Measurements from ENCODE around the gene BMPR1A. TPM values are rescaled to one million over a fixed set of nuclear protein-coding genes. Genes with fewer than 3 reads are reported as not detected.

BMPR1A gene
- total RNA-seq, 2 donors from 2014 or later = 53.9 to 58.1 TPM

GRCh38 chr10:86941426-86941825 is 185.0 kb downstream of the BMPR1A start:
- TF ChIP-seq CTCF (IDR thresholded peaks at IDR 0.05) (no peak), POLR2AphosphoS5 (IDR thresholded peaks at IDR 0.05) (no peak)
- Histone ChIP-seq H3K4me3 (no peak overlapping the region), H3K36me3 (no peaks in the 10 kb centered on the region), H3K4me1 (replicated peaks) (no peaks in the 10 kb centered on the region), H3K27ac (no peak overlapping the region), H3K9me3 (no peaks in the 10 kb centered on the region), H3K27me3 (replicated peaks; ENCODE audit: insufficient read depth) (no peaks in the 10 kb centered on the region)
- 83% methylated on average over 2 of the region's 2 CpGs for WGBS
- intact Hi-C loops (cut with DNase I) = no loop called here
- DNase-seq (ENCODE audit: low spot score) = no peak

- WGBS = 91% methylated on average over 14 of the region's 14 CpGs
- Histone ChIP-seq H3K36me3 (no peaks in the 10 kb centered on the region), H3K4me3 (no peak overlapping the region), H3K4me1 (replicated peaks) (no peaks in the 10 kb centered on the region), H3K27me3 (replicated peaks; ENCODE audit: insufficient read depth) (no peaks in the 10 kb centered on the region), H3K9me3 (no peaks in the 10 kb centered on the region), H3K27ac (no peak overlapping the region)
- no peak for DNase-seq (ENCODE audit: low spot score)
- intact Hi-C loops (cut with DNase I) = no loop called here
- no peak for TF ChIP-seq CTCF (IDR thresholded peaks at IDR 0.05)
- no peak for TF ChIP-seq POLR2A (IDR thresholded peaks at IDR 0.05)
- no peak for TF ChIP-seq POLR2AphosphoS5 (IDR thresholded peaks at IDR 0.05)
Observed at GRCh38 chr10:86941991-86942421, 185.6 kb downstream of the BMPR1A start.

- Histone ChIP-seq H3K27me3 (replicated peaks; ENCODE audit: insufficient read depth) (no peaks in the 10 kb centered on the region), H3K27ac (no peak overlapping the region), H3K4me1 (replicated peaks) (no peaks in the 10 kb centered on the region), H3K36me3 (no peaks in the 10 kb centered on the region), H3K4me3 (no peak overlapping the region), H3K9me3 (no peaks in the 10 kb centered on the region)
- TF ChIP-seq CTCF (IDR thresholded peaks at IDR 0.05) = no peak
- no peak for TF ChIP-seq POLR2AphosphoS5 (IDR thresholded peaks at IDR 0.05)
- no peak for TF ChIP-seq POLR2A (IDR thresholded peaks at IDR 0.05)
- intact Hi-C loops (cut with DNase I) = no loop called here
- no peak for DNase-seq (ENCODE audit: low spot score)
- WGBS = 60% methylated on average over 82 of the region's 94 CpGs
Observed at GRCh38 chr10:86942441-86943315, 186.3 kb downstream of the BMPR1A start.

- intact Hi-C loops (cut with DNase I) = no loop called here
- H3K4me3 ChIP-seq = no peak overlapping the region
- no peaks in the 10 kb centered on the region for H3K36me3 ChIP-seq
- no peak for TF ChIP-seq POLR2AphosphoS5 (IDR thresholded peaks at IDR 0.05)
- TF ChIP-seq POLR2A (IDR thresholded peaks at IDR 0.05) = no peak
- TF ChIP-seq CTCF (IDR thresholded peaks at IDR 0.05) = no peak
- H3K9me3 ChIP-seq = no peaks in the 10 kb centered on the region
- WGBS = 94% methylated on average over 28 of the region's 30 CpGs
- no peaks in the 10 kb centered on the region for H3K4me1 ChIP-seq (replicated peaks)
- DNase-seq (ENCODE audit: low spot score) = no peak
- no peaks in the 10 kb centered on the region for H3K27me3 ChIP-seq (replicated peaks; ENCODE audit: insufficient read depth)
- no peak overlapping the region for H3K27ac ChIP-seq
Observed at GRCh38 chr10:86943316-86944030, 187.1 kb downstream of the BMPR1A start.
